ENCODE data around the gene DNA2.

Gene DNA2

GRCh38 chr10:68446179-68446578 is 25.6 kb downstream of the DNA2 start:
- in situ Hi-C loops (cut with HindIII; ENCODE audit: low sequenced_read_pairs) = no loop called here
- TF ChIP-seq CTCF (IDR thresholded peaks at IDR 0.05; ENCODE audit: low read depth, low read length) = no peak
- no peak for DNase-seq (ENCODE audit: low read depth, low spot score)
- H3K4me3 ChIP-seq (ENCODE audit: low read depth, low read length) = no peak overlapping the region

GRCh38 chr10:68442971-68443370 is 28.8 kb downstream of the DNA2 start:
- no peak overlapping the region for H3K4me3 ChIP-seq (ENCODE audit: low read depth, low read length)
- TF ChIP-seq CTCF (IDR thresholded peaks at IDR 0.05; ENCODE audit: low read depth, low read length) = no peak
- no peak for DNase-seq (ENCODE audit: low read depth, low spot score)
- in situ Hi-C loops (cut with HindIII; ENCODE audit: low sequenced_read_pairs) = no loop called here

GRCh38 chr10:68440898-68441297 is 30.9 kb downstream of the DNA2 start:
- no peak for TF ChIP-seq CTCF (IDR thresholded peaks at IDR 0.05; ENCODE audit: low read depth, low read length)
- in situ Hi-C loops (cut with HindIII; ENCODE audit: low sequenced_read_pairs) = no loop called here
- no peak for DNase-seq (ENCODE audit: low read depth, low spot score)
- H3K4me3 ChIP-seq (ENCODE audit: low read depth, low read length) = no peak overlapping the region

DNA sequence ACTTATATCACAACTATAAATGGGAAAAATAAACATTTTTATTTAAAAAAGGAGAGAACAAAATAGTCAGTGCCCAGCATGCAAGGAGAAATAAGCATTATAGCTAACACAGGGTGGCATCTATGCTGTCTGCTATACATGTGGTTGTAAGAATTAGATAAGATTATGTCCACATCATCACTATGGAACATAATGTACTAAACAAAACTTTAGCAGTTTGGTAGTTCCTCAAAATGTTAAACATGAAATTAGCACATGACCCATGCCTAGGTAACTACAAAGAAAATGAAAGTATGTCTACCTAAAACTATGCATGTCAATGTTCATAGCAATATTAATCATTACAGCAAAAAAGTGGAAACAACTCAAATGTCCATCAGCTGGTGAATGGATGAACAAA is 36.0 kb downstream of the DNA2 start:
- in situ Hi-C loops (cut with HindIII; ENCODE audit: low sequenced_read_pairs) = no loop called here
- H3K4me3 ChIP-seq (ENCODE audit: low read depth, low read length) = no peak overlapping the region
- TF ChIP-seq CTCF (IDR thresholded peaks at IDR 0.05; ENCODE audit: low read depth, low read length) = no peak
- no peak for DNase-seq (ENCODE audit: low read depth, low spot score)

DNA sequence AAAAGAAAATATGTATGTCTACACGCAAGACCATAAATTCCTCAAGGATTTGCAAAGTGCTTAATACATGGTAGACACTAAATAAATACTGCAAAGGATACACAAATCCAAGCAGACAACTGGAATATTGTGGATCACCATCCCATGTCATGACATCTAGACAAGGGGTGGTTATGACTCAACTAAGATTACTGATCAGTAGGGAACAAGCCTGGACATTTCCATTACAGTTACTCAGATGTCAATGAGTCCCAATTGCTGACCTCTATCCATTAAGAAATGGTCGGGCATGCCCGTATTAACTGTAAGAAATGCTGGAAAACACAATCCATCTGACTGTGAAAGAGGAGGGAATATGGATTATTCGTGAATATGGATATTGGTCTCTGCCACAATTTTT is 37.1 kb downstream of the DNA2 start:
- in situ Hi-C loops (cut with HindIII; ENCODE audit: low sequenced_read_pairs) = no loop called here
- H3K4me3 ChIP-seq (ENCODE audit: low read depth, low read length) = no peak overlapping the region
- TF ChIP-seq CTCF (IDR thresholded peaks at IDR 0.05; ENCODE audit: low read depth, low read length) = no peak
- DNase-seq (ENCODE audit: low read depth, low spot score) = no peak

GRCh38 chr10:68428396-68429104 is 43.2 kb downstream of the DNA2 start:
- H3K4me3 ChIP-seq (ENCODE audit: low read depth, low read length) = no peak overlapping the region
- no peak for TF ChIP-seq CTCF (IDR thresholded peaks at IDR 0.05; ENCODE audit: low read depth, low read length)
- no peak for DNase-seq (ENCODE audit: low read depth, low spot score)
- in situ Hi-C loops (cut with HindIII; ENCODE audit: low sequenced_read_pairs) = no loop called here
